DOHH2 (cell line): Measurements from ENCODE around the gene KLHDC7A.

Source experiments
- H3F3A ChIP-seq: fragments of 200-600 bp; sonication (generic), shearing (Covaris generic); 2 replicates; pipeline ENCODE4 v1.6.0; 2016; ENCODE audit warnings: antibody characterized with exemption, mild to moderate bottlenecking; ENCODE audit not compliant: control insufficient read depth, insufficient read depth
- H3K27ac ChIP-seq: fragments of 200-600 bp; sonication (generic); 2 replicates; pipeline ENCODE4 v1.5.1; 2014; ENCODE audit warnings: low read depth, mild to moderate bottlenecking, low read length, moderate library complexity
- H3K27me3 ChIP-seq: fragments of 200-600 bp; sonication (generic); 2 replicates; pipeline ENCODE4 v1.6.1; 2014; ENCODE audit warnings: mild to moderate bottlenecking, low read length, mixed read lengths; ENCODE audit not compliant: control insufficient read depth
- H3K36me3 ChIP-seq: fragments of 200-600 bp; sonication (generic); 2 replicates; pipeline ENCODE4 v1.6.1; 2014; ENCODE audit warnings: mild to moderate bottlenecking, low read length, moderate library complexity, mixed read lengths; ENCODE audit not compliant: control insufficient read depth
- H3K4me1 ChIP-seq: fragments of 200-600 bp; sonication (generic); 2 replicates; pipeline ENCODE4 v1.6.1; 2014; ENCODE audit warnings: mild to moderate bottlenecking, low read length, mixed read lengths; ENCODE audit not compliant: control insufficient read depth
- H3K4me2 ChIP-seq: fragments of 200-600 bp; sonication (generic); 2 replicates; pipeline ENCODE4 v1.6.0; 2014; ENCODE audit warnings: mild to moderate bottlenecking, low read length, moderate library complexity
- H3K4me3 ChIP-seq: fragments of 200-600 bp; sonication (generic); 2 replicates; pipeline ENCODE4 v1.5.1; 2014; ENCODE audit warnings: mild to moderate bottlenecking, low read length, mixed read lengths
- H3K79me2 ChIP-seq: fragments of 200-600 bp; sonication (generic); 2 replicates; pipeline ENCODE4 v1.6.1; 2014; ENCODE audit warnings: mild to moderate bottlenecking, low read length, mixed read lengths; ENCODE audit not compliant: control insufficient read depth
- H3K9me2 ChIP-seq: fragments of 200-600 bp; sonication (generic); replicated peaks from 2 replicates; pipeline ENCODE4 v1.6.1; 2014; ENCODE audit warnings: mild to moderate bottlenecking, low read length, mixed read lengths; ENCODE audit not compliant: control insufficient read depth
- H3K9me3 ChIP-seq: fragments of 200-600 bp; sonication (generic); 2 replicates; pipeline ENCODE4 v1.6.1; 2014; ENCODE audit warnings: antibody characterized with exemption, low read length, mixed read lengths; ENCODE audit not compliant: control insufficient read depth, insufficient read depth
- H4K20me1 ChIP-seq: fragments of 200-600 bp; sonication (generic); 2 replicates; pipeline ENCODE4 v1.6.0; 2014; ENCODE audit warnings: low read depth, mild to moderate bottlenecking, antibody characterized with exemption, low read length, moderate library complexity; ENCODE audit not compliant: control insufficient read depth, insufficient read depth
- CTCF ChIP-seq: fragments of 200-600 bp; sonication (generic); IDR thresholded peaks from one replicate; pipeline ENCODE4 v1.5.1; 2014; ENCODE audit warnings: antibody characterized with exemption, mild to moderate bottlenecking, low read depth, low read length; ENCODE audit not compliant: poor library complexity, severe bottlenecking
- EZH2phosphoT487 ChIP-seq: fragments of 200-600 bp; sonication (generic); IDR thresholded peaks from 2 replicates; pipeline ENCODE4 v1.6.1; 2017; ENCODE audit warnings: borderline replicate concordance, mild to moderate bottlenecking, antibody characterized with exemption, low read length, moderate library complexity, mixed read lengths

KLHDC7A gene

GRCh38 chr1:18443587-18444520 lies 36.9 kb upstream of the KLHDC7A start:
- no peak overlapping the region for H3K4me2 ChIP-seq
- H3K4me1 ChIP-seq = no peaks in the 10 kb centered on the region
- no peaks in the 10 kb centered on the region for H3K9me3 ChIP-seq
- no peaks in the 10 kb centered on the region for H4K20me1 ChIP-seq
- H3K79me2 ChIP-seq = no peaks in the 10 kb centered on the region
- no peaks in the 10 kb centered on the region for H3K27me3 ChIP-seq
- no peak for TF ChIP-seq EZH2phosphoT487
- TF ChIP-seq CTCF = no peak
- no peaks in the 10 kb centered on the region for H3K9me2 ChIP-seq
- no peak overlapping the region for H3K27ac ChIP-seq
- H3K4me3 ChIP-seq = no peak overlapping the region
- H3F3A ChIP-seq = no peaks in the 10 kb centered on the region
- H3K36me3 ChIP-seq = no peaks in the 10 kb centered on the region

GRCh38 chr1:18444563-18444962 lies 36.2 kb upstream of the KLHDC7A start:
- Histone ChIP-seq H3K27me3 (no peaks in the 10 kb centered on the region), H3K9me3 (no peaks in the 10 kb centered on the region), H3K27ac (no peak overlapping the region), H3F3A (no peaks in the 10 kb centered on the region), H4K20me1 (no peaks in the 10 kb centered on the region), H3K4me2 (no peak overlapping the region), H3K79me2 (no peaks in the 10 kb centered on the region), H3K9me2 (no peaks in the 10 kb centered on the region), H3K4me1 (no peaks in the 10 kb centered on the region), H3K4me3 (no peak overlapping the region), H3K36me3 (no peaks in the 10 kb centered on the region)
- TF ChIP-seq EZH2phosphoT487 = no peak
- TF ChIP-seq CTCF = no peak

GRCh38 chr1:18446751-18447150 lies 34.0 kb upstream of the KLHDC7A start:
- no peaks in the 10 kb centered on the region for H3K9me3 ChIP-seq
- H3K4me2 ChIP-seq = no peak overlapping the region
- no peaks in the 10 kb centered on the region for H3K4me1 ChIP-seq
- H3K9me2 ChIP-seq = no peaks in the 10 kb centered on the region
- no peaks in the 10 kb centered on the region for H3F3A ChIP-seq
- H3K79me2 ChIP-seq = no peaks in the 10 kb centered on the region
- no peak overlapping the region for H3K4me3 ChIP-seq
- H3K27ac ChIP-seq = no peak overlapping the region
- no peak for TF ChIP-seq CTCF
- TF ChIP-seq EZH2phosphoT487 = no peak
- no peaks in the 10 kb centered on the region for H3K36me3 ChIP-seq
- H4K20me1 ChIP-seq = no peaks in the 10 kb centered on the region
- no peaks in the 10 kb centered on the region for H3K27me3 ChIP-seq
